Urinary bladder (tissue), 4 donors: ENCODE measurements around the gene DGCR8. TPM values are rescaled to one million over a fixed set of nuclear protein-coding genes. Genes with fewer than 3 reads are reported as not detected.
"Not testable (repeated sequence)": the region's sequence is repeated elsewhere in the genome, so short reads cannot be mapped to it uniquely, and the experiment has no call there.

Experiments
- DNase-seq: peaks from one replicate; pipeline ENCODE4 v3.0.0-alpha.2; 2015; ENCODE audit errors: extremely low spot score
- H3K27ac ChIP-seq: one replicate; pipeline ENCODE4 v1.5.1; 2013; ENCODE audit warnings: low read depth, mild to moderate bottlenecking, moderate library complexity
- H3K36me3 ChIP-seq: one replicate; pipeline ENCODE4 v1.6.1; 2013; ENCODE audit warnings: mild to moderate bottlenecking, moderate library complexity; ENCODE audit not compliant: insufficient read depth
- H3K4me1 ChIP-seq: one replicate; pipeline ENCODE4 v1.6.1; 2013; ENCODE audit warnings: mild to moderate bottlenecking, moderate library complexity; ENCODE audit not compliant: insufficient read depth
- H3K4me3 ChIP-seq: one replicate; pipeline ENCODE4 v1.5.1; 2013; ENCODE audit warnings: low read depth, low read length
- WGBS: extraction: QIAGEN DNeasy Blood & Tissue Kit; methylation state at CpG from one replicate; pipeline ENCODE4 v1.1.7; 2013; 5-methylcytosine and 5-hydroxymethylcytosine counted together
- polyA plus RNA-seq: library from polyadenylated mRNA; stranded (reverse); fragments of 200-250 nt; gene quantifications from one replicate; pipeline ENCODE4 v1.2.3, GENCODE V29; 2013
- small RNA-seq: library from RNA; depleted of rRNA; stranded (forward); fragments of <200 nt; gene quantifications from one replicate; pipeline ENCODE3, GENCODE V24; 2014
- total RNA-seq: library from RNA; depleted of rRNA; stranded (reverse); fragments of >200 nt; gene quantifications from one replicate; pipeline ENCODE4 v1.2.3, GENCODE V29; 2014
- donor health status: healthy with polysubstance abuse.
- donor health status: healthy.

DGCR8 gene
- total and polyA plus RNA-seq, 2 donors = 18.9 to 24.8 TPM

DNA sequence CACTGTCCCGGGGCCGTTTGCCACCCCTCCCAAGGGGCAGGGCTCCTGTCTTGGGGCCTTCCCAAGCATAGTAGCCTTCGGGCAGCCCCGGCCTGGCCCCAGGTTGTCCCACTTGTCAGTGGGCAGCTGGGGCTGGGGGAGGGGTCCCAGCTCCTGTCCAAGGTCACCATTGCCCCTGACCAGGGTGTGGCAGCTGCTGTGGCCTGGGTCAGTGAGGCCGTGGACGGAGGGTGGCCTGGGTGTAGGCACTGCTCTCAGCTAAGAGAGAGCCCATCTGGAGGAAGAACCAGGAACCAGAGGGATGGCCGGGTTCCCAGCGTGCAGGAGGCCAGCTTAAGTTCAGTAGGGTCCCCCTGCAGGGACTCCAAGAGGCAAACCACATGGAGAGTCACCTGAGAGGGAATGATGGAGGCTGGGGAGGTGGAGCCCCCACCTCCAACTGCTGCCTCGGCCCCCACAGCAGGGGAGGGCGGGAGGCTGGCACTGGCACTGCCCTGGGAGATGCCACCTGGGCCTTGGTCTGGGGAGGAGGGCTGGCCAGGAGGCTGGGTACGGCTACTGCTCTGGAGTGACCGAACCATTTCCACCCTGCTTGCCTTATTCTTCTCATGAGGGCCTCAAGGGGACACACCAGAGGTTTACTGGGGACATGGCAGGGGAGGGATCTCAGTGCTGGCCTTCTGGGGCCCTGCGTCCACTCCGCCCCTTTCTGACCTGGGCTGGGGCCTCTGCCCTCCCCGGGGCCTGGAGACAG, 77.6 kb downstream of the DGCR8 start:
- H3K4me3 ChIP-seq = no peak overlapping the region
- no peaks in the 10 kb centered on the region for H3K4me1 ChIP-seq
- no peak for DNase-seq
- H3K36me3 ChIP-seq = no peaks in the 10 kb centered on the region
- H3K27ac ChIP-seq = no peak overlapping the region
- WGBS = 59% methylated on average over 15 of the region's 15 CpGs

- Histone ChIP-seq H3K36me3 (no peaks in the 10 kb centered on the region), H3K27ac (no peak overlapping the region), H3K4me3 (no peak overlapping the region), H3K4me1 (no peaks in the 10 kb centered on the region)
- WGBS = 78% methylated on average over 15 of the region's 15 CpGs
- no peak for DNase-seq
These were observed 78.5 kb downstream of the DGCR8 start for GRCh38 chr22:20158391-20159036.

DNA sequence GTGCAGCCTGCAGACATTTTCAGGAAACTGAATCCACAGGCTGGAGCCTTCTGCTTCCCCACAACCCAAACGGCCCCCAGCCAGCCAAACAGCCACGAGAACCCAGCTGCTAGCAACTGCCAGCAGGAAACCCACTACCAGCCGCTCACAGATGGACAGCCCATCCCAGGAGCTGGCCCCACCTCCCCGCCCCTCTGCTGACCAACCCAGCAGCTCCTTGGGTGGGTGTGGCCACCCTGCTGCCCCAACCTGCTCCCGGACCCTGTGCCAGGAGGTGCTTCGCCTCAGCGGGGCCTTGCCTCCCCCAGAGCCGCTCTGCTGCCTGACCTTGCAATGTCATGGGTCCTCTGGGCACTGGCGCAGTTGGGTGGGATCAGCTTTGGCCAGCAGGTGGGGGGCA, 79.0 kb downstream of the DGCR8 start:
- WGBS = 41% methylated on average over 9 of the region's 9 CpGs

GRCh38 chr22:20159531-20159930, 79.5 kb downstream of the DGCR8 start:
- not testable (repeated sequence) for H3K27ac ChIP-seq, H3K4me1 ChIP-seq, H3K36me3 ChIP-seq, DNase-seq, H3K4me3 ChIP-seq
- 71% methylated on average over 10 of the region's 14 CpGs for WGBS

More for the DNA sequence above, 79.0 kb downstream of the DGCR8 start:
- Histone ChIP-seq H3K27ac (no peak overlapping the region), H3K4me1 (no peaks in the 10 kb centered on the region), H3K4me3 (no peak overlapping the region), H3K36me3 (no peaks in the 10 kb centered on the region)
- no peak for DNase-seq

DNA sequence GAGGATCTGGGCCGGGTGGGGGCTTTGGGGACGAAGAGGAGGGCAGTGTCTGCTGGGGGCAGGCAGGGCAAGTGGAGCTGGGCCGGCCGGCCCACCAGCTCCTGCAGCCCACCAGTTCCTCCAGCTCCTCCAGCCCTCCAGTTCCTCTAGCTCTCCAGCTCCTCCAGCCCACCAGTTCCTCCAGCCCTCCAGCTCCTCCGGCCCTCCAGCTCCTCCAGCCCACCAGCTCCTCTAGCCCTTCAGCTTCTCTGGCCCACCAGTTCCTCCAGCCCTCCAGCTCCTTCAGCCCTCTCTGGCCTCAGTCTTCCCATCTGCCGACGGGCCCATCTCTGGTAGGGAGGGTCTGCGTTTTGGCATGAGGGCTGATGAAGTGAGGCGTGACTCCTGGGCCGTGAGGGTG, 80.0 kb downstream of the DGCR8 start:
- H3K27ac ChIP-seq = no peak overlapping the region
- no peaks in the 10 kb centered on the region for H3K36me3 ChIP-seq
- no peak overlapping the region for H3K4me3 ChIP-seq
- H3K4me1 ChIP-seq = no peaks in the 10 kb centered on the region
- no peak for DNase-seq
- WGBS = 81% methylated on average over 10 of the region's 10 CpGs

Small RNA genes within 50 kb of the gene (small RNA-seq; reads per million reads assigned to genes)
- gene MIR185 (6.1 reads per million, percentile 92 among the genes with 10 or more reads in this experiment), gene MIR6816 (not detected), gene RF00017 (not detected), gene RF00599 (not detected)

Other genes with a start within 250 kb of the DGCR8 start
- 3.4 TPM for gene GNB1L, start 225.4 kb upstream of the DGCR8 start, total RNA-seq
- gene GNB1L, start 225.4 kb upstream of the DGCR8 start, polyA plus RNA-seq = 8.5 TPM
- 10.3 TPM for gene RTL10, start 225.4 kb upstream of the DGCR8 start, total RNA-seq
- 6.9 TPM for gene RTL10, start 225.4 kb upstream of the DGCR8 start, polyA plus RNA-seq
- gene COMT, start 138.5 kb upstream of the DGCR8 start, total RNA-seq = 52.7 TPM
- 198 TPM for gene COMT, start 138.5 kb upstream of the DGCR8 start, polyA plus RNA-seq
- 14.5 TPM for gene TXNRD2, start 138.4 kb upstream of the DGCR8 start, total RNA-seq
- 18.1 TPM for gene TXNRD2, start 138.4 kb upstream of the DGCR8 start, polyA plus RNA-seq
- gene ARVCF, start 63.4 kb upstream of the DGCR8 start, total RNA-seq = 15.4 TPM
- gene ARVCF, start 63.4 kb upstream of the DGCR8 start, polyA plus RNA-seq = 16.0 TPM
- 13.6 TPM for gene TANGO2, start 59.1 kb upstream of the DGCR8 start, total RNA-seq
- 25.5 TPM for gene TANGO2, start 59.1 kb upstream of the DGCR8 start, polyA plus RNA-seq
- gene RANBP1, start 35.9 kb downstream of the DGCR8 start, total RNA-seq = 97.2 TPM
- gene RANBP1, start 35.9 kb downstream of the DGCR8 start, polyA plus RNA-seq = 91.8 TPM
- gene TRMT2A, start 37.0 kb downstream of the DGCR8 start, total RNA-seq = 23.3 TPM
- gene TRMT2A, start 37.0 kb downstream of the DGCR8 start, polyA plus RNA-seq = 37.9 TPM
- 3.5 TPM for gene ZDHHC8, start 51.6 kb downstream of the DGCR8 start, total RNA-seq
- 38.8 TPM for gene ZDHHC8, start 51.6 kb downstream of the DGCR8 start, polyA plus RNA-seq
- 0.69 TPM for gene CCDC188, start 70.8 kb downstream of the DGCR8 start, total RNA-seq
- 0.90 TPM for gene CCDC188, start 70.8 kb downstream of the DGCR8 start, polyA plus RNA-seq
- 3.1 TPM for gene RTN4R, start 188.1 kb downstream of the DGCR8 start, total RNA-seq
- 1.1 TPM for gene RTN4R, start 188.1 kb downstream of the DGCR8 start, polyA plus RNA-seq
- 22.8 TPM for gene DGCR6L, start 239.8 kb downstream of the DGCR8 start, total RNA-seq
- 80.7 TPM for gene DGCR6L, start 239.8 kb downstream of the DGCR8 start, polyA plus RNA-seq